HUES64 (cell line): ENCODE data around the gene NR1H3.

Experiments
- H3K27ac ChIP-seq: 2 replicates; pipeline ENCODE4 v1.7.0; 2013; ENCODE audit warnings: low read depth, low read length, inconsistent platforms
- H3K27me3 ChIP-seq: 2 replicates; pipeline ENCODE4 v1.6.1; 2013; ENCODE audit warnings: mild to moderate bottlenecking, low read length; ENCODE audit not compliant: insufficient read depth
- H3K36me3 ChIP-seq: 2 replicates; pipeline ENCODE4 v1.6.1; 2013; ENCODE audit warnings: mild to moderate bottlenecking, low read length; ENCODE audit not compliant: insufficient read depth
- H3K4me1 ChIP-seq: 2 replicates; pipeline ENCODE4 v1.6.1; 2013; ENCODE audit warnings: mild to moderate bottlenecking, low read length, moderate library complexity; ENCODE audit not compliant: insufficient read depth
- H3K4me3 ChIP-seq: 2 replicates; pipeline ENCODE4 v1.5.1; 2013; ENCODE audit warnings: mild to moderate bottlenecking, low read length, moderate library complexity
- H3K9ac ChIP-seq: 2 replicates; pipeline ENCODE4 v1.6.1; 2013; ENCODE audit warnings: mild to moderate bottlenecking, low read depth, low read length
- H3K9me3 ChIP-seq: 2 replicates; pipeline ENCODE4 v1.6.1; 2013; ENCODE audit warnings: low read depth, low read length; ENCODE audit not compliant: insufficient read depth
- WGBS: fragments of 150-250, 120-280 bp; methylation state at CpG from one replicate; pipeline ENCODE4 v1.1.7; 2013; ENCODE audit warnings: missing lambda C conversion rate; 5-methylcytosine and 5-hydroxymethylcytosine counted together

Gene NR1H3

DNA sequence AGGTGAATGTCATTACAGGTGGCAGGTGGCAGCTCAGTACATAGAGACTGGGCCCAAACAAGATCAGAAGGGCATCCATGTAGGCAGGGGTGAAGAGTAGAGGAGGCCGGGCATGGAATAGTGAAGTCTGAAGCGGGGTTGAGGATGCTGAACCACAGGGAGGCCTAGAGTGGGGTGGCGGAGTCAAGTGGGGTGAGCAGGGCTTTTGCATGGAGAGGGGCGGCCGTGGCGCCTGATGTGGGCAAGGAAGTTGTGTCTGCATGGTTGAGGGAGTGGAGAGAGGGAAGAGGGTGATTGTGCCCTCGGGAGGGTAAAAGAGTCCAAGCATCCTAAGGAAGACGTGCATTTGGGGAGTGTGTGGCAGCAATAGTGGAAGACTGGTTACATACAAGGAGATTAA lies 28.6 kb upstream of the NR1H3 start:
- H3K9ac ChIP-seq: no peak overlapping the region
- no peak overlapping the region for H3K27ac ChIP-seq
- no peak overlapping the region for H3K4me3 ChIP-seq
- H3K4me1 ChIP-seq: no peaks in the 10 kb centered on the region
- peaks cover 63% of the 10 kb centered on the region for H3K36me3 ChIP-seq
- no peaks in the 10 kb centered on the region for H3K27me3 ChIP-seq
- 93% methylated on average over 8 of the region's 8 CpGs for WGBS
- H3K9me3 ChIP-seq: no peaks in the 10 kb centered on the region

DNA sequence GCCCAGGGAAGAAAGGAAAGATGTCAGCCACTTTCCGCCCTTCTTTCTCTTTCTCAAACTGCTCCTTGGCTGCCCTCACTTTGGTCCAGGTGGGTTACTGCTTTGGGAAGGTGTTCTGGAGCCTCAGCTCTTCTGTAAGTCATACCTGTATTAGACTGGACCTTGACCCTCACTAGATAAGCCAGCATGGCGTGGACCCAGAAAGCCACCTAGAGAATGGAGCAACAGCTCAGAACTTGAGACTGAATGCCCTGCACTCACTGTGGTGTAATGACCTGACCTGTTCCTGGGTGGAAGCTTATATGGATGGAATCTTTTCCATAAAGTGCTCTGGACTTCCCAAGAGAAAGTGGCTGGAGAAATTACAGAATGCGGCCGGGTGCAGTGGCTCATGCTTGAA lies 24.7 kb upstream of the NR1H3 start:
- Histone ChIP-seq H3K9me3 (no peaks in the 10 kb centered on the region), H3K27ac (no peak overlapping the region), H3K4me3 (no peak overlapping the region), H3K9ac (no peak overlapping the region), H3K36me3 (peaks cover 64% of the 10 kb centered on the region), H3K4me1 (no peaks in the 10 kb centered on the region), H3K27me3 (no peaks in the 10 kb centered on the region)
- WGBS: 93% methylated on average over 4 of the region's 4 CpGs

DNA sequence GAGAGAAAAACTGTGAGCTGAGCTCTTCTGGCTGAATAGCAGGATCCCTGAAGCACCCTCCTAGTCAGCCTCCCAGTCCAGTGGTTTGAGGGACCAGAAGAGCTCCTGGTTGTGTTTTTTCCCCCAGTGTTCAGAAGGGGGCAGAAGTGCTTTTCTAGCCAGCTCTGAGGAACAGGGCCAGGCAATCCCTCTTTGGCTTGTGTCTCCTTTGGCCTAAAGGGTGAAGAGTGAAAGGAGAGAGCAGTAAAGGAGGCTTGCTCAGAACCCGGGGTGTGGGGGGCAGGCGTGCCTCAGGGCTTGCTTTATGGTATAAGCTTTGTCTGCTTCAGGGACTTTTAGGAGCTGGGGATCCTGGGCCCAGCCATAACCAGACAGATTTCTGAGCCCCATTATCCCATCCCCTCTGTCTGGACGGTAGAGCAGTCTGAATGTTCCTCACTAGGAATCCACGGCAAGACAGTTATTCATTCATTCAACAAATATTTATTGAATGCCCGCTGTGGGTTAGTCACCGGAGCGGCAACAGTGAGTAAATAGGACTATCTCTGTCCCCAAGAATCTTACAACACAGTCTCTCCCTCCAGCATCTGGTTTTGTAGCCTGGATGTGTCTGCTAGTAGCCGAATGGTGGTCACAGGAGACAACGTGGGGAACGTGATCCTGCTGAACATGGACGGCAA lies 23.7 kb upstream of the NR1H3 start:
- WGBS: 91% methylated on average over 11 of the region's 11 CpGs
- H3K27ac ChIP-seq: no peak overlapping the region
- H3K9me3 ChIP-seq: no peaks in the 10 kb centered on the region
- no peaks in the 10 kb centered on the region for H3K27me3 ChIP-seq
- H3K4me3 ChIP-seq: no peak overlapping the region
- H3K9ac ChIP-seq: no peak overlapping the region
- peaks cover 64% of the 10 kb centered on the region for H3K36me3 ChIP-seq
- no peaks in the 10 kb centered on the region for H3K4me1 ChIP-seq

DNA sequence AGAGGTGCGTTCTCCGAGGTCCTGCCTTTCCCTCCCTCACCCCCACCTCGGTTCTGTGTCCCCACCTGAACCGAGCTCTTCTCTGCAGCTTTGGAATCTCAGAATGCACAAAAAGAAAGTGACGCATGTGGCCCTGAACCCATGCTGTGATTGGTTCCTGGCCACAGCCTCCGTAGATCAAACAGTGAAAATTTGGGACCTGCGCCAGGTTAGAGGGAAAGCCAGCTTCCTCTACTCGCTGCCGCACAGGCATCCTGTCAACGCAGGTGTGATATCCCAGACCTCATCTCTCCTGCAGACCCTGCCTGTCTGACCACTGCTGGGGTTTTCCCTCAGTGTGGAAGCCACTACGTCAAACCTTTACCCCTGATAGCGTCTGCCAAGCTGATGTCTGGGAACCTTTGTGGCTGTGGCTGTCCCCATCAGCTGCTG lies 23.1 kb upstream of the NR1H3 start:
- peaks cover 64% of the 10 kb centered on the region for H3K36me3 ChIP-seq
- WGBS: 94% methylated on average over 12 of the region's 12 CpGs
- no peaks in the 10 kb centered on the region for H3K27me3 ChIP-seq
- H3K4me1 ChIP-seq: no peaks in the 10 kb centered on the region
- no peaks in the 10 kb centered on the region for H3K9me3 ChIP-seq
- no peak overlapping the region for H3K4me3 ChIP-seq
- H3K9ac ChIP-seq: no peak overlapping the region
- H3K27ac ChIP-seq: no peak overlapping the region

DNA sequence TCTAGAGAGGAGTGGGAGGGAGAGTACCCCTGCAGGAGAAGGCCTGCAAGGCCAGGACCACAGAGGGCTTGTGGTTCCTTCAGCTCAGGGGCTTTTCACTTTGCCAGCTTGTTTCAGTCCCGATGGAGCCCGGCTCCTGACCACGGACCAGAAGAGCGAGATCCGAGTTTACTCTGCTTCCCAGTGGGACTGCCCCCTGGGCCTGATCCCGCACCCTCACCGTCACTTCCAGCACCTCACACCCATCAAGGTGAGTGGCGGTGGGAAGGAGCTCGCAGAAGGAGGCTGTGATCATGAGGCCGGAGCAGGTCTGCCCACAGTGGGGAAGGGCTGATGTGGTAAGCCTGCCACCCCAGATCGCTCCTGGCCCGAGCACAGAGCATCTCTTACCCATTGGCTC lies 22.6 kb upstream of the NR1H3 start:
- Histone ChIP-seq H3K4me3 (no peak overlapping the region), H3K27ac (no peak overlapping the region), H3K27me3 (no peaks in the 10 kb centered on the region), H3K36me3 (peaks cover 65% of the 10 kb centered on the region), H3K4me1 (no peaks in the 10 kb centered on the region), H3K9me3 (no peaks in the 10 kb centered on the region), H3K9ac (no peak overlapping the region)
- WGBS: 96% methylated on average over 12 of the region's 12 CpGs

DNA sequence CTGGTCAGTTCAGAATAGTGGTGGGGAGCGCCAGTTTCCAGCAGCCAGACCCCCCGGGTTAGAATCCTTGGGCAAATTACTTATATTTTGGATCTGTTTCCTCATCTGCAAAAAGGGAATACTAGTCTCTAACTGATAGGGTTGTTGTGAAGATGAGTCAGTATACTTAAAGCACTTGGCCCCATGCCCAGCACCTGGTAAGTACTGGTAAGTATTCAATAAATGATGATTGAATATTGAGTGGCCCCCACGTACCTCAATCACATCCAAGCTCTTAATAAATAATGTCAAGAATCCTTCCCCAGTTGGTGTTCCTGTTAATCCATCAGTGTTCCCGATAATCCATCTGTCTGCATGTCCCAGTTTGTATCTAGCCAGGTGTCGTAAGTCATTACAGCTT lies 21.3 kb upstream of the NR1H3 start:
- H3K27me3 ChIP-seq: no peaks in the 10 kb centered on the region
- H3K9ac ChIP-seq: no peak overlapping the region
- H3K27ac ChIP-seq: no peak overlapping the region
- no peaks in the 10 kb centered on the region for H3K4me1 ChIP-seq
- no peaks in the 10 kb centered on the region for H3K9me3 ChIP-seq
- no peak overlapping the region for H3K4me3 ChIP-seq
- H3K36me3 ChIP-seq: peaks cover 65% of the 10 kb centered on the region
- WGBS: 93% methylated on average over 5 of the region's 5 CpGs

DNA sequence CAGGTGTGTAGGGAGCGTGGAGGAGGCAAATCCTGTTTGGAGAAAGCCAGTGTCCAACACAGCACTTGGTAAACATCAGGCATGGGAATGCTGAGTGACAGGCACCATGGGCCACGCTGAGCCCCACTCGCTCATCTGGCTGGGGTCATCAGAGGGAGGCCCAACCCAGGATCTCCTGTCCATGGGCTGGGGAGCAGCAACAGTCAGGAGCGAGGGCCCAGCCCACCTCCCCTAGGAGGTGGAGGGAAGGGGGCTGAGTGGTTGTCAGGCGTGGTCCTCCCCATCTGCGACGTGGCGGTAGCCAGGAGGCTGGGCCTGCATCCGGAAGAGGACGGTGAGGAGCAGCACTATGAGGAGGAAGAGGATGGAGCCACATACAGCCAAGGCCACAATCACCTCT lies 17.9 kb upstream of the NR1H3 start:
- no peak overlapping the region for H3K4me3 ChIP-seq
- no peaks in the 10 kb centered on the region for H3K27me3 ChIP-seq
- no peaks in the 10 kb centered on the region for H3K9me3 ChIP-seq
- peaks cover 81% of the 10 kb centered on the region for H3K36me3 ChIP-seq
- no peaks in the 10 kb centered on the region for H3K4me1 ChIP-seq
- H3K27ac ChIP-seq: no peak overlapping the region
- 94% methylated on average over 10 of the region's 10 CpGs for WGBS
- no peak overlapping the region for H3K9ac ChIP-seq

DNA sequence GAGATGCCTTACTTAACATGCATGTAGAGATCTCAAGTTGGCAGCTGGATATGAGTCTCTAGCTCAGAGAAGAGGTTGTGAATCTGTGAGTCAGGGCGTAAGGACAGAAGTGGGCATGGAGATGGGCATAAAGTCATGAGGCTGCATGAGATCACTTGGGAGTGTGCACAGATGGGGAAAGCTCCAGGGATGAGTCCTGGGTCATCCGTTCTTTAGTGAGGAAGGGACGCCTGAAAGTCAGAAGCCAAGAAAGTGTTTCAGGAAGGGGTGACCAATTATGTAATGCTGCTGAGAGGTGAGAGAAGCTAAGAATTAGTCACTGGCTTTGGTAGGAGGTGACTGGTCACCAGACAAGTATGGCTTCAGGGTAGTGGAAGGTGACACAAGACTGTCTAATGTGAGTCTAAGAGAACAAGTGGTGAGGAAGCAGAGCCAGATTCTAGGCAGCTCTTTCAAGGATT lies 15.9 kb upstream of the NR1H3 start:
- Histone ChIP-seq H3K4me3 (no peak overlapping the region), H3K36me3 (peaks cover 77% of the 10 kb centered on the region), H3K9ac (no peak overlapping the region), H3K27me3 (no peaks in the 10 kb centered on the region), H3K4me1 (no peaks in the 10 kb centered on the region), H3K9me3 (no peaks in the 10 kb centered on the region), H3K27ac (no peak overlapping the region)
- WGBS: 93% methylated on average over 3 of the region's 3 CpGs

DNA sequence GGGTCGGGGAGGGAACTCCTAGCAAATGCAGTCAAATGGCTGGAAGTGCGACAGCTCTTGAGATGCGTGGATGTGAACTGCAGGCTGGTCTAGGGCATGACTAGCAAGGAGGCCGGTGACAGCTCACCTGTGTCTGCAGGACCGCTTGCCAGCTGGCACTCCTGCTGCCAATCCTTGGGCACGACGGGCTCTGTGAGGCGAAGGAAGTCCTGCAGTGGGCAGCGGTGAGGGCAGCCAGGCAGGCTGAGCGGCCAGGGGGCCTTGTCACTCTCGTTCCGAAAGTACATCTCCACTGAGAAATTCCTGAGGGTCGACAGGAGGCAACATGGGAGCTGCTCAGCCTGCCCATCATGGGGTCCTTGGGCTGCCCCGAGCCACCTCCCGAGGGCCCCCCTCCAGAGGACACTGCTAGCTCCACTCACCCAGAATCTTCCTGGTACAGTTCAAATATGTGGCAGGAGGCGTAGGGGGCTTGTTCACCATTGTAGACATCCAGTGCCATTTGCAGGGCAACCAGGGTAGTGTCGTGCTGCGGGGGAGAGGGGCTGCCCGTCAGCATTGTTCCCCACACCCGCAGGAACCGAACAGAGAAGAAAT lies 15.1 kb upstream of the NR1H3 start:
- Histone ChIP-seq H3K9me3 (no peaks in the 10 kb centered on the region), H3K36me3 (peaks cover 77% of the 10 kb centered on the region), H3K27ac (no peak overlapping the region), H3K9ac (no peak overlapping the region), H3K4me1 (no peaks in the 10 kb centered on the region), H3K4me3 (no peak overlapping the region), H3K27me3 (no peaks in the 10 kb centered on the region)
- WGBS: 95% methylated on average over 21 of the region's 21 CpGs

DNA sequence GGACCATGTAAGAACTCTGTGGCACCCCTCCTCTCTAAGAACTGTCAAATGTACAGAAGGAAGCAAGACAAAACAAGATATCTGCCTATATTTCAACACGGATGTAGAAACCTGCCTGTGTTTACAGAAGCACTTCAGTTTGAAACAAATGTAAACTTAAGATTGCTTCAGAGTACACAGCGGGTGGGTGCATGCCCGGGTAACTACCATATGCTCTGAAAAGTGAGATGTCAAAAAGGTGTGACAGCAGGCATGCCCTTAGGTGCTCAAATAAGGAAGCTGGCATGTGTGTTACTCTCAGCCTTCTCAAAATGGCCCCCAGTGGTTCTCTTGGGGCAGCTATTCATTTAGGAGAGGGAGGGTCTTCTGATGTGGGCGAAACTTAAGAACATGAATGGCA lies 14.3 kb upstream of the NR1H3 start:
- WGBS: 92% methylated on average over 4 of the region's 4 CpGs
- no peaks in the 10 kb centered on the region for H3K4me1 ChIP-seq

DNA sequence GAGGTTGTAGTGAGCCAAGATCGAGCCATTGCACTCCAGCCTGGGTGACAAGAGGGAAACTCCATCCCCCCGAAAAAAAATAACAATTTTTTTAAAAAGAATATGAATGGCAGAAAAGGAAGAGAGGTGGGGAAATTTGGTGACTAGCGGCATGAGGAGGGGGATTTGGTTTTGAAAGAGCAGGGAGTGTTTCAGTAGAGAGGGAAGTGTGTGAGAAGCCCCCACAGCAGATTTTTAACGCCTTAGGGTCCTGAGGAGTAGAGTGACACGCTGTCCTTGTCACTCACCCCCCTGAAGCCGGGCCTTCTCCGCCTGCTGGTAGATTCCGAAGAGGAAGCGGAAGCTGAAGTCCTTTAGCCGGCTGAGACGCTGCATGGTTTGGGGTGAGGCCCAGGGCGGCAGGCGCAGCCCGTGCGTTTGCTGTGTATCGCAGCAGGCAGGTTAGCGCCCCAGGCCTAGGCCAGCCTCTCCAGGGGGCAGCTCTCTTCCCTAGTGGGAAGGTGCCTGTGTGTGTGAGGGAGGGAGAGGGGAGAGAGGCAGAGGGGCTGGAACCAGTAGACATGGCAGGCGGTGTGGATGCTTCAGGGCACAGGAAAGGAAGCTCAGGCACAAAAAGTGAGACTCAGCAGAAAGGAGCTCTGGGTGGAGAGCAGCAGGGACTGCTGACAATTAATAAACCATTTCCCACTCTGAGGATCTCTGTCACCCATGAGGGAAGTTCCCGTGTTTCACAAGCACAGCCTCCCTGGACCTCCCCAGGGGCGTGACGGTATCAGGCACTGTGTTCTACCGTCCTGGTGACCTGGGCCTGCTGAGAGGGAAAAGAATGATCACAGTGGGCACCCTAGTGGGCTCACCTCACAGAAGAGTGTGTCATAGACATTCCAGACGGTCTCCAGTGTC lies 13.1 kb upstream of the NR1H3 start:
- Histone ChIP-seq H3K27me3 (no peaks in the 10 kb centered on the region), H3K4me3 (no peak overlapping the region), H3K27ac (no peak overlapping the region), H3K4me1 (no peaks in the 10 kb centered on the region), H3K36me3 (peaks cover 60% of the 10 kb centered on the region), H3K9me3 (no peaks in the 10 kb centered on the region), H3K9ac (no peak overlapping the region)
- 93% methylated on average over 23 of the region's 23 CpGs for WGBS

More for the DNA sequence above, 14.3 kb upstream of the NR1H3 start:
- Histone ChIP-seq H3K27me3 (no peaks in the 10 kb centered on the region), H3K27ac (no peak overlapping the region), H3K9me3 (no peaks in the 10 kb centered on the region), H3K9ac (no peak overlapping the region), H3K4me3 (no peak overlapping the region), H3K36me3 (peaks cover 72% of the 10 kb centered on the region)
